Panc1 (cell line): ENCODE results near the gene WSCD2. TPM values are rescaled to one million over a fixed set of nuclear protein-coding genes. Genes with fewer than 3 reads are reported as not detected.

ENCODE experiments used
- ATAC-seq: fragments of 200-7000 bp; cut with Tn5 transposase; 2 replicates; pipeline ENCODE4 v1.9.1; 2020; ENCODE audit warnings: mild to moderate bottlenecking, moderate library complexity
- BruUV-seq: library from RNA; stranded (reverse); fragments of 400-500 nt; replicated peaks from 2 replicates; lab custom pipeline; 2021; lab: Mats Ljungman, UMichigan
- CTCF ChIA-PET: fragments of 300-600 bp; sonication (Branson Sonifier 250); formaldehyde crosslinking; loops from one replicate; lab custom pipeline; 2022; ENCODE audit warnings: antibody characterized with exemption; lab: Charles Lee
- POLR2A ChIA-PET: fragments of 300-600 bp; sonication (Branson Sonifier 250); formaldehyde crosslinking; loops from one replicate; lab custom pipeline; 2022; ENCODE audit warnings: antibody characterized with exemption; lab: Charles Lee
- DNase-seq: peaks from one replicate; pipeline ENCODE4 v3.0.0-alpha.2; 2010; ENCODE audit warnings: low read depth, low spot score
- H3K27ac ChIP-seq: 2 replicates; pipeline ENCODE4 v1.5.1; 2011; ENCODE audit warnings: mild to moderate bottlenecking, low read length, inconsistent platforms
- H3K27me3 ChIP-seq: fragments of 200-500 bp; sonication (Bioruptor generic); 2 replicates; pipeline ENCODE4 v1.6.0; 2014; ENCODE audit warnings: low read length, inconsistent platforms; ENCODE audit not compliant: control insufficient read depth, insufficient read depth
- H3K36me3 ChIP-seq: fragments of 200-500 bp; sonication (Bioruptor generic); 2 replicates; pipeline ENCODE4 v1.5.1; 2014; ENCODE audit warnings: inconsistent platforms, mild to moderate bottlenecking, low read length, moderate library complexity; ENCODE audit not compliant: control insufficient read depth, insufficient read depth
- H3K4me1 ChIP-seq: 2 replicates; pipeline ENCODE4 v1.5.1; 2011; ENCODE audit warnings: inconsistent platforms, mild to moderate bottlenecking, low read length, moderate library complexity; ENCODE audit not compliant: control insufficient read depth, insufficient read depth
- H3K4me3 ChIP-seq, 2 experiments: 2 replicates each; pipeline ENCODE4 v1.5.1; 2011 to 2012; ENCODE audit warnings: low read depth in 2 of 2, low read length in 2 of 2, mild to moderate bottlenecking in 2 of 2, inconsistent platforms in 1 of 2, moderate library complexity in 1 of 2
- H3K9me3 ChIP-seq: fragments of 200-500 bp; sonication (Bioruptor generic); 2 replicates; pipeline ENCODE4 v1.5.1; 2014; ENCODE audit warnings: low read depth, mild to moderate bottlenecking, inconsistent platforms, low read length, moderate library complexity; ENCODE audit not compliant: control insufficient read depth, insufficient read depth
- CTCF ChIP-seq: fragments of 450-650 bp; IDR thresholded peaks from 2 replicates; pipeline ENCODE4 v1.5.1; 2017; ENCODE audit warnings: mild to moderate bottlenecking
- POLR2AphosphoS5 ChIP-seq: IDR thresholded peaks from 2 replicates; pipeline ENCODE4 v1.6.1; 2012; ENCODE audit warnings: mild to moderate bottlenecking, low read depth, low read length, moderate library complexity
- REST ChIP-seq, 2 experiments: IDR thresholded peaks; 2 replicates each; pipeline ENCODE4 v1.6.1; 2011 to 2012; ENCODE audit warnings: low read depth in 2 of 2, control low read depth in 1 of 2, low read length in 1 of 2, mild to moderate bottlenecking in 1 of 2, moderate library complexity in 1 of 2; ENCODE audit not compliant: insufficient read depth in 1 of 2
- TCF7L2 ChIP-seq: IDR thresholded peaks from 2 replicates; pipeline ENCODE4 v1.6.1; 2011; ENCODE audit warnings: mild to moderate bottlenecking, low read depth, low read length, inconsistent platforms
- in situ Hi-C: cut with HindIII; loops from 2 replicates; pipeline ENCODE4 v1.10.0; 2016; ENCODE audit warnings: low sequenced_read_pairs, low pct_unique_long_range_greater_than_20kb
- intact Hi-C: fragments of 100-400 bp; cut with micrococcal nuclease; formaldehyde crosslinking; loops from one replicate; pipeline ENCODE4 v1.10.0; 2022; ENCODE audit not compliant: unreplicated experiment
- total RNA-seq: library from RNA; stranded (reverse); gene quantifications from one replicate; pipeline ENCODE4 v1.2.1, GENCODE V29; 2021; ENCODE audit not compliant: unreplicated experiment

The WSCD2 gene
- total RNA-seq, 1 experiment from 2014 or later: 0.64 TPM

GRCh38 chr12:108104657-108105056 lies 24.4 kb upstream of the WSCD2 start:
- Histone ChIP-seq H3K4me3 (no peak overlapping the region), H3K36me3 (no peaks in the 10 kb centered on the region; the same call in 1 of the 2 replicates), H3K27ac (no peak overlapping the region), H3K27me3 (peaks cover 3% of the 10 kb centered on the region; the same call in 1 of the 2 replicates), H3K9me3 (no peaks in the 10 kb centered on the region), H3K4me1 (no peaks in the 10 kb centered on the region)
- TF ChIP-seq REST (IDR thresholded peaks at IDR 0.05; ENCODE audit: insufficient read depth in 1 of 2, low read depth in 2 of 2, low read length in 1 of 2): no peak
- POLR2A ChIA-PET: no interaction called here
- CTCF ChIA-PET: no interaction called here
- no TSS peak for BruUV-seq
- intact Hi-C loops (no loop called here), in situ Hi-C loops (no loop called here)
- ATAC-seq: no peak
- DNase-seq: no peak

DNA sequence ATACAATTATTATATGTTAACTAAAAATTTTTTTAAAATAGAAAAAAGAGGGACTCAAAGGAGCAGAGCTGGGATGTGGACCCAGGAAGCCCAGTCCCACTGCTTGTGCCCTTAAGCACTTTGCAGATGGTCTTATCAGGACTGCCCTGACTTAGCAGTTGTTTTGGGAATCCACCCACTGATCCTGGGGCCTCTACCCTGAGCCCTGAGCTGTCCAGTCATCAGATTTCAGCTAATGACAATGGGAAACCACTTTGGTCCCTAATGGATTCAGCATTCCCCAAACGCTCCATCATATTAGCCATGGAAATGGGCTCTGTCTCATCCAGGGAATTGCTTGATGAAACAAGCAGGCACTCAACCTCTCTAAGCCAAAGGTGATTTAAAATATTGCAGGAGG lies 22.5 kb upstream of the WSCD2 start:
- no peak for TF ChIP-seq POLR2AphosphoS5
- no peak for TF ChIP-seq TCF7L2
- no peak for TF ChIP-seq CTCF
- no peak for TF ChIP-seq REST (IDR thresholded peaks at IDR 0.05; ENCODE audit: insufficient read depth in 1 of 2, low read depth in 2 of 2, low read length in 1 of 2)
- ATAC-seq (no peak), DNase-seq (no peak)
- Histone ChIP-seq H3K27ac (no peak overlapping the region), H3K9me3 (no peaks in the 10 kb centered on the region), H3K4me1 (no peaks in the 10 kb centered on the region), H3K36me3 (no peaks in the 10 kb centered on the region; the same call in 1 of the 2 replicates), H3K27me3 (no peaks in the 10 kb centered on the region; the same call in 1 of the 2 replicates), H3K4me3 (no peak overlapping the region)
- in situ Hi-C loops (no loop called here), intact Hi-C loops (no loop called here)
- ChIA-PET POLR2A (no interaction called here), CTCF (no interaction called here)
- BruUV-seq: no TSS peak
